GM13977 (cell line): ENCODE measurements around the gene ADGRD2.

Source experiments
- DNase-seq: peaks from one replicate; pipeline ENCODE4 v3.0.0; 2012; ENCODE audit warnings: low spot score
- in situ Hi-C: fragments of 300-500 bp; cut with MboI; formaldehyde crosslinking; loops from one replicate; pipeline ENCODE4 v1.12.0; 2022; ENCODE audit warnings: low sequenced_read_pairs, low pct_unique_long_range_greater_than_20kb, mixed read lengths, inconsistent platforms; ENCODE audit not compliant: unreplicated experiment
- TF ChIP-seq, protein P1 (sequence below): IDR thresholded peaks from 2 replicates; pipeline ENCODE4 v1.5.1; 2012; ENCODE audit warnings: mild to moderate bottlenecking, control low read depth; ENCODE audit not compliant: insufficient read depth; ENCODE audit errors: extremely low read depth, missing control alignments

The ADGRD2 gene

DNA sequence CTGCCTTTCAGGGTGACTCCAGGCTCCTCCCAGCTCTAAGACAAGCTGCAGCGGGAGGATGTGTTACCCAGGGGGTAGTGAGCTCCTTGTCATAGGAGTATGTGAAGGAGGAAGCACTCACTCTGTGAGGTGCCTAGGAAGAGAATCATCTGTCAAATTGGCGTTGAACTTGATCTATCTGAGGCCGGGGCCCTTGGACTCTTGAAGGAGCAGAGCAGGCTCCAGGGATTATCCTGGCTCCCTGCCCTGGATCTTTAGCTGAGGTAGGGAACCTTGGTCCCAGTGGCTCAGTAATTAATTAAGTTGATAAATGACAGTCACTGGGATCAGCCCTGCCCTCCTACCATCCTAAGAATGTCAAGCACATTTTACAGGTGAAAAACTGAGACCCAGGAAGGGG, 15.5 kb downstream of the ADGRD2 start:
- DNase-seq = no peak
- TF ChIP-seq, protein P1, sequence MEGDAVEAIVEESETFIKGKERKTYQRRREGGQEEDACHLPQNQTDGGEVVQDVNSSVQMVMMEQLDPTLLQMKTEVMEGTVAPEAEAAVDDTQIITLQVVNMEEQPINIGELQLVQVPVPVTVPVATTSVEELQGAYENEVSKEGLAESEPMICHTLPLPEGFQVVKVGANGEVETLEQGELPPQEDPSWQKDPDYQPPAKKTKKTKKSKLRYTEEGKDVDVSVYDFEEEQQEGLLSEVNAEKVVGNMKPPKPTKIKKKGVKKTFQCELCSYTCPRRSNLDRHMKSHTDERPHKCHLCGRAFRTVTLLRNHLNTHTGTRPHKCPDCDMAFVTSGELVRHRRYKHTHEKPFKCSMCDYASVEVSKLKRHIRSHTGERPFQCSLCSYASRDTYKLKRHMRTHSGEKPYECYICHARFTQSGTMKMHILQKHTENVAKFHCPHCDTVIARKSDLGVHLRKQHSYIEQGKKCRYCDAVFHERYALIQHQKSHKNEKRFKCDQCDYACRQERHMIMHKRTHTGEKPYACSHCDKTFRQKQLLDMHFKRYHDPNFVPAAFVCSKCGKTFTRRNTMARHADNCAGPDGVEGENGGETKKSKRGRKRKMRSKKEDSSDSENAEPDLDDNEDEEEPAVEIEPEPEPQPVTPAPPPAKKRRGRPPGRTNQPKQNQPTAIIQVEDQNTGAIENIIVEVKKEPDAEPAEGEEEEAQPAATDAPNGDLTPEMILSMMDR = no peak
- in situ Hi-C loops = no loop called here

DNA sequence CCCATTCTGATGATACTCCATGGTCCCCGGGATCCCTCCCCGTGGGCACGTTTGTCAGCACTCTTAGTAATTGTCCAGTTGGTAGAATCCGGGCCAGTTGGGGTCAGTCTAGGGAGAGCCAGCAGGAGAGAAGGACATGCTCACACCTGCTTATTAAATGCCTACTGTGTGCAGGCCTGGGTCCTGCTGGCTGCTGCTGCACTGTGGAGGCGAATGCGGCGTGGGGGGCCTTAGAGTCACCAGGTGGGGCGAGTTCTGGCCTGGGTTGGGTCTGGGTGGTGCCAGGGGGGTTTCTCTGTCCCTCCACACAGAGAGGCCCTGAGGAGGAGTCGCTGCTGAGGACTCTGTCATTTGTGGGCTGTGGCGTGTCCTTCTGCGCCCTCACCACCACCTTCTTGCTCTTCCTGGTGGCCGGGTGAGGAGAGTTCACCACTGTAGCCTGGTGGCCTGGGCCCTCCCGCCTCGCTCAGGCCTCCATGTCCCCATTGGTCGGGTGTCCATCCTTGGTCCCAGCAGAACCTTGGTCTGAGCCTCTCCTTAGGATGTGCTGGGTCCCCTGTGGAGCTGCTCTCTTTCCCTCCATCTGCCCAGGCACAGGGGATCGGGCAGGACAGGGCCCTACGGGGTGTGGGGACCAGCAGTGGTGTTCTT, 17.3 kb downstream of the ADGRD2 start:
- in situ Hi-C loops = no loop called here
- TF ChIP-seq, protein P1 = no peak
- no peak for DNase-seq

DNA sequence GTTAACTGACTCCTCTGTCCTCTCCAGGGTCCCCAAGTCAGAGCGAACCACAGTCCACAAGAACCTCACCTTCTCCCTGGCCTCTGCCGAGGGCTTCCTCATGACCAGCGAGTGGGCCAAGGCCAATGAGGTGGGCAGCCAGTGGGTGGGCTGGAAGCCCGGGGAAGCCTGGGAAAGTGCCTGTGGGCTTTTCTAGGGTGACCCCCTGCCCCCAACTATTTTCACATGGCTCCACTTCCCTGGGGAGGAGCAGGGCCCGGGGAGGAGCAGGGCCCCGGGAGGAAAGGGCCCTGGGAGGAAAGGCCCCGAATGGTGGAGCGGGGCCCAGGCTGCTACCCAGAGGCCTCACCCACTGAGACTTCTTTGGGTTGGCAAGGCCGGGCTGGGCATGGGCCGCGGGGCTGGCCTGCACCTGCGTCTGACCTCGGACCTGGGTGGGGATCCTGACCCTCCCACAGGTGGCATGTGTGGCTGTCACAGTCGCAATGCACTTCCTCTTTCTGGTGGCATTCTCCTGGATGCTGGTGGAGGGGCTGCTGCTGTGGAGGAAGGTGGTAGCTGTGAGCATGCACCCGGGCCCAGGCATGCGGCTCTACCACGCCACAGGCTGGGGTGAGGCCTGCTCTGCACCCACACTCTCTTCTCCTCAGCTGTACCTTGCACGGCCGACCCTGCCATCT, 17.9 kb downstream of the ADGRD2 start:
- in situ Hi-C loops = no loop called here
- TF ChIP-seq, protein P1 = no peak

DNA sequence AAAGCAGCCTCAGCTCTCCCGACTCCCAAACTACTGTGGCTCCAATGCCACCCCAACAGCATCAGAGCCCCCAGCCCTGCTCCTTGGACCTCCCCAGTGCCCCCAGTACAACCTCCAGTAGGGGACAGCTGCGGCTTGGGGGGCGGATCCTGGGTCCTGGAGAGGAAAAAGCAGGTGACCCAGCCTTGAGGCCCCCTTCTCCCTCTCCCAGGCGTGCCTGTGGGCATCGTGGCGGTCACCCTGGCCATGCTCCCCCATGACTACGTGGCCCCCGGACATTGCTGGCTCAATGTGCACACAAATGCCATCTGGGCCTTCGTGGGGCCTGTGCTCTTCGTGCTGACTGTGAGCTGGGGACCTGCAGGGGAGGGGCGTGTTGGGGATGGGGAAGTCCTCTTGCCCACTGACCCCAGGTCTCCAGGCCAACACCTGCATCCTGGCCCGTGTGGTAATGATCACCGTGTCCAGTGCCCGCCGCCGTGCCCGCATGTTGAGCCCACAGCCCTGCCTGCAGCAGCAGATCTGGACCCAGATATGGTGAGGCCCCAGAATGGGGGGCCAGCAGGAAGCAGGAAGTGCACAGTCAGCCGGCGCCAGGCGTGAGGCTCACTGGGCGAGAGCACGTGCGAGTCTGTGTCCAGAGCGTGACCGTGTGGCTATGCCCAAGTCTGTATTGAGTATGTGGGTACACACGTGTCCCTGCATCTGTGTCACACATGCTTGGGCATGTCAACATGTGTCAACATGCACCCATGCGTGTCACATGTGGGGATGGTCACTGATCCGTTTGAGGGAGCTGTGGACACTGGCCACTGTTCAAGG, 19.0 kb downstream of the ADGRD2 start:
- TF ChIP-seq, protein P1 = no peak
- DNase-seq = no peak
- in situ Hi-C loops = no loop called here

More for the DNA sequence above, 17.9 kb downstream of the ADGRD2 start:
- DNase-seq = no peak

DNA sequence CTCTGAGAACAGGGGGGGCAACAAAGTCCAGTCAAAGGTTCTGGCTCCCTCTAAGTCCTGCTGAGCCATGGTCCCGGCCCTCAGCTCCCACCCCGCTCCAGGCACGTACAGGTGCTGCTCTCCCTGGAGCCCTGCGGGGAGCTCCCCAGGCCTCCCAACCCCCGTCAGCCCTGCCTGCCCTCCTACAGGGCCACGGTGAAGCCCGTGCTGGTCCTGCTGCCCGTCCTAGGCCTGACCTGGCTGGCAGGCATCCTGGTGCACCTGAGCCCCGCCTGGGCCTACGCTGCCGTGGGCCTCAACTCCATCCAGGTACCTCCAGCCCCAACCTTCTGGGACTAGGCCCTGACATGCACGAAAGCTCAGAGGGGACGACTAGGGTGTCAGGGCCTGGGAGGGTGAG, 20.1 kb downstream of the ADGRD2 start:
- DNase-seq = no peak
- TF ChIP-seq, protein P1 = no peak
- in situ Hi-C loops = no loop called here

DNA sequence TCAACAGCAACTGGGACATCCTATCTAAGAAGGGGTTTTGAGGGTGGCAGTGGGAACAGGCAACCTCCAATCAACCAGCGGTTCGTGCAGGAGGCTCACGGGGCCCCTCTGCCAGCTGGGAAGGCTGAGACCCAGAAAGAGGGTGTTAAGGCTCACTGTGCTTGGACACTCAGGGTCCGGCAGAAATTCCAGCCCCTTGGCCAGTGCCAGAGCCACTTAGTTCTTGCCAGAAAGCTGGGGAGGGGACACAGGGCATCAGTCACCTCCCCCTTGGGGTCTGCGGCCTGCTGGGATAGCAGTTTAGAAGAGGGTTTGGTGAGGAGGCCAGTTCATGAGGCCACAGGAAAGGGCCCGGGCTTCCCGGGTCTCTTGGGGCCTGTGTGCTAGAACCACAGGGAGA, 20.5 kb downstream of the ADGRD2 start:
- in situ Hi-C loops = no loop called here
- DNase-seq = no peak
- TF ChIP-seq, protein P1 = no peak
